Mammary epithelial cell (primary cell): ENCODE data around the gene KRT3.

Experiments
- CTCF ChIP-seq, 2 donors: IDR thresholded peaks in 1 of 2; conservative IDR thresholded peaks in 1 of 2; 2 replicates each; pipeline ENCODE4 v1.5.1; 2011 to 2012; ENCODE audit warnings: inconsistent platforms in 2 of 2, low read length in 2 of 2, mild to moderate bottlenecking in 2 of 2, control low read depth in 1 of 2, low read depth in 1 of 2; ENCODE audit not compliant: insufficient read depth in 1 of 2; ENCODE audit errors: extremely low read depth in 1 of 2
- EZH2 ChIP-seq: IDR thresholded peaks from 2 replicates; pipeline ENCODE4 v1.6.1; 2012; ENCODE audit warnings: low read length, inconsistent platforms, borderline replicate concordance

GRCh38 chr12:52813885-52814709, 18.2 kb upstream of the KRT3 start, which contains the start of gene KRT4:
- TF ChIP-seq CTCF (conservative IDR thresholded peaks at IDR 0.05 in 1 of 2, IDR thresholded peaks at IDR 0.05 in 1 of 2; ENCODE audit: extremely low read depth in 1 of 2, insufficient read depth in 1 of 2, low read depth in 1 of 2, low read length in 2 of 2), result no peak
- no peak for TF ChIP-seq EZH2
